LNCAP (cell line): ENCODE results near the gene MEGF6.

Source experiments
- TF ChIP-seq, protein P1 (sequence below): fragments of 450-650 bp; IDR thresholded peaks from 2 replicates; pipeline ENCODE4 v1.5.1; 2017; ENCODE audit warnings: mild to moderate bottlenecking

The MEGF6 gene

DNA sequence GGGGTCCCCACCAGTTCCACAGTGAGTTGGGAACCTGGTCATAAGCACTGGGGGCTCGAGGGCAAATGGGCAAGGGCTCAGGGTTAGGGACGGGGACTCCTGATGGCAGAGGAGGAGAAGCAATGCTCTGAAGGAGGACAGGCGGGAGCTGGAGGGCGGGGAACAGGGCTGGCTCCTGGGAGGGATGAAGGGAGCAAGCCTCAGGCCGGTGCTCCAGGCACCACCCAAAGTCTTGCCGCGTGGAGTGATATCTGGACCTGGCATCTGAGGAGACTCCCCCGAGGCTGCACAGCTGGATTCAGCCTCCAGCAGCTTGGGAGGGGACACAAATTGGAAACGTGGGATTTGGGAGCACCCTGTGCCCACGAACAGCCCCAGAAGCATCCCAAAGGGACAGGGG is 11.0 kb downstream of the MEGF6 start:
- TF ChIP-seq, protein P1, sequence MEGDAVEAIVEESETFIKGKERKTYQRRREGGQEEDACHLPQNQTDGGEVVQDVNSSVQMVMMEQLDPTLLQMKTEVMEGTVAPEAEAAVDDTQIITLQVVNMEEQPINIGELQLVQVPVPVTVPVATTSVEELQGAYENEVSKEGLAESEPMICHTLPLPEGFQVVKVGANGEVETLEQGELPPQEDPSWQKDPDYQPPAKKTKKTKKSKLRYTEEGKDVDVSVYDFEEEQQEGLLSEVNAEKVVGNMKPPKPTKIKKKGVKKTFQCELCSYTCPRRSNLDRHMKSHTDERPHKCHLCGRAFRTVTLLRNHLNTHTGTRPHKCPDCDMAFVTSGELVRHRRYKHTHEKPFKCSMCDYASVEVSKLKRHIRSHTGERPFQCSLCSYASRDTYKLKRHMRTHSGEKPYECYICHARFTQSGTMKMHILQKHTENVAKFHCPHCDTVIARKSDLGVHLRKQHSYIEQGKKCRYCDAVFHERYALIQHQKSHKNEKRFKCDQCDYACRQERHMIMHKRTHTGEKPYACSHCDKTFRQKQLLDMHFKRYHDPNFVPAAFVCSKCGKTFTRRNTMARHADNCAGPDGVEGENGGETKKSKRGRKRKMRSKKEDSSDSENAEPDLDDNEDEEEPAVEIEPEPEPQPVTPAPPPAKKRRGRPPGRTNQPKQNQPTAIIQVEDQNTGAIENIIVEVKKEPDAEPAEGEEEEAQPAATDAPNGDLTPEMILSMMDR = no peak

DNA sequence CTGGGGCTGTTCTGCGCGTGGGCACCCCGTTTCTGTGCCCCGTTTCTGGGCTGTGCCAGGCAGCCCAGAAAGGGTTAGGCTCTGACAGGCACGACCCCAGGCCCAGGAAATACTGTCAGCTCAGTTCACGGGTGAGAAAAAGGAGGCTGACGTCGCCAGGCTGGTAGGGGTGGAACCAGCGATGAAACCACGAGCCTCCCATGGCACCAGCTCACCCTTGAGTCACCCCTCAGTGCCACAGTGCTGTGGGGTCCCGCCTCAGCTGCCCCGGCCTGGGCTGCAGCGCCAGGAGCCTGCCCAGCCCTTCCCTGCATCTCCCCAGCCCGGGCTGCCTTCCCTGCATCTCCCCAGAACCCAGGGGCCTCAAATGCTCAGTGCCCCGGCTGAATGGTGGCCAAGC is 11.5 kb downstream of the MEGF6 start:
- TF ChIP-seq, protein P1 = no peak

DNA sequence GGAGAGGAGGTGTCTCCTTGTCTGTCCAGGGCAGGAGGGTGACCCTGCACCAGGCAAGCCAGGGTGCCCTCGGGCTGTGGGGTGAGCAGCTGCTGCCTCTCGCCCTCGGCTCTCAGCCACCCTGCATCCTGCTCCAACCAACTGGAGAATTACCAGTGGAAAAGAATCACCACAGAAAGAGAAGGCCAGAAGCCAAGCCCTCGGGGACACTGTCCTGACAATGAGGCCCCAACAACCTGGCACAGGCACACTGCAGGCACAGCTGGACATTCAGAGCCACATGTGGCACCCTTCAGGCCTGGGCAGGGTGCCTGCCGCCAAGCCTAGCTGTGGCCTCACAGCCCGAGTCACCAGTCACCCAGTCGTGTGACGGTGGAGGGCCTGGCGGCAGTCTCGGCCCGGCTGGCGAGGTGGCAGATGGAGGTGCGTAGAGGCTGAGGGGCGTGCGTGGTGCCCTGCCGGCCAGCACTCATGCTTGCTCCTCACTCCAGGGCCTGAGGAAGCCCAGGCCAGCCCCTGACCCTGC is 12.0 kb downstream of the MEGF6 start:
- TF ChIP-seq, protein P1 = no peak

DNA sequence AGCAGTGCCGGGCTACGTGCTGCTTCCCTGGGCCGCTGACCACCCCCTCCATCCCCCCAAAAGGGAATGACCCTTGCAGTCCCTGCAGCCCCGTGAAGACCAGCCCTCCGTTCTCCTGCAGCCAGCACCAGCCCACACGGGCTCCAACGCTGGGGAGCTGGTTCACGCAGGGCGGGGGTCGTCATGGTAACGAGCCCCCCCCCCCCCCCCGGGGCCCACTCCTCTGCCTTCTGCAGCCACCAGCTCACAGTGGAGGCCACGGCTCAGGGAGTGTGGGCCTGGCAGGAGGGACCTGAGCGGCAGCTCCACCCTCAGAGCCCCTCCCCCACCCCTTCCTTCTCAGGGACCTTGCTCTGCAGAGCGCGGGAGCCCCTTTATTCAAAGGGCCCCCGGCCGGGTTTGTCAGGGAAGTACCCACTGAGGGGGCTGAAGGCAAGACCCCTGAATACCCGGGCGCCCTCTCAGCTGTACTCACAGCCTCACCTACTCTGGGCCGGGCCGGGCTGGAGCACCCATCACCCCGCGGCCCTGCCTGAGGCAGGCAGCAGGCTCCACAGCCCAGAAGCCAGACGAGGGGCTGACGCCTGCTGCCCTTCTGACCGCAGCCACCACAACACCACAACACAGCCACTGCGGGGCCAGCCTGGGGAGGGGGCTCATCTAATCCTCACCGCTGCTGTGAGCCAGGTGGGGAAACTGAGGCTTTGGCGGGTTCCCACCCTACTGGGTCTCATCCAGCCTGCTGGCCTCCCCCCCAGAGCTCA is 12.6 kb downstream of the MEGF6 start:
- TF ChIP-seq, protein P1 = no peak

DNA sequence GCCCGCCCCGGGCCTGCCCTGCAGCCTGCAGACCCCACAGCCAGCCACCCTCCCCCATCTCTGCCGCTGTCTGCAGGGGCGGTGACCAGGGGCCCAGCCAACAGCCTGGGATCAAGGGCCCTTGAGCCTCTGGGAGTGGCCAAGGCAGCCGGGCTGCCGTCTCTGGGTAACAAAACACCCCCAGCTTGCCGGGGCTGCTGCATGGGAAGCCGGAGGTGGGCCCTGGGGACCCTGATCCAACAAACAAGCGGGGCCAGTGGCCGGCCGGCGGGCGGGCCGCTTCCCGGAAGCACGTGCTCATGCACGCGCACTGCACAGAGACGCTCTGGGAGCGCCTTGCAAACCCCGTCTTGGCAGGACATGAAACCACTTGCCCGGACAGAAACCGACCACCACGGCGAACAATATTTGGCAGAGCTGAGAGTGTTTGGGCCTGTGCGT is 13.2 kb downstream of the MEGF6 start:
- TF ChIP-seq, protein P1 = no peak

DNA sequence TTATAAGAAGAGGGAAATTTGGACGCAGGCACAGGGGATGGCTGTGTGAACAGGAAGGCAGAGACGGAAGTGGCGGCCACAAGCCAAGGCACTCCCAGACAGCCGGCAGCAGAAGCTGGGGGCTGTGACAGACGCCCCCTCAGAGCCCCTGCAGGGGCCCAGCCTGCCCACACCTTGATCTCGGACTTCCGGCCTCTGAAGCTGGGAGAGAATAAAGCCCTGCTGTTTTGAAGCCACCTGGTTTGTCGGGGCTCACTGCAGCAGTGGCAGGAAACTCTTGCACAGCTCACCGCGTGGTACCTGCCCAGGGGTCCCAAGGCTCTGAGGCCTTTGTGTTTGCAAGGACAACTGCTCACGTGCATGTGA is 13.7 kb downstream of the MEGF6 start:
- TF ChIP-seq, protein P1 = no peak

DNA sequence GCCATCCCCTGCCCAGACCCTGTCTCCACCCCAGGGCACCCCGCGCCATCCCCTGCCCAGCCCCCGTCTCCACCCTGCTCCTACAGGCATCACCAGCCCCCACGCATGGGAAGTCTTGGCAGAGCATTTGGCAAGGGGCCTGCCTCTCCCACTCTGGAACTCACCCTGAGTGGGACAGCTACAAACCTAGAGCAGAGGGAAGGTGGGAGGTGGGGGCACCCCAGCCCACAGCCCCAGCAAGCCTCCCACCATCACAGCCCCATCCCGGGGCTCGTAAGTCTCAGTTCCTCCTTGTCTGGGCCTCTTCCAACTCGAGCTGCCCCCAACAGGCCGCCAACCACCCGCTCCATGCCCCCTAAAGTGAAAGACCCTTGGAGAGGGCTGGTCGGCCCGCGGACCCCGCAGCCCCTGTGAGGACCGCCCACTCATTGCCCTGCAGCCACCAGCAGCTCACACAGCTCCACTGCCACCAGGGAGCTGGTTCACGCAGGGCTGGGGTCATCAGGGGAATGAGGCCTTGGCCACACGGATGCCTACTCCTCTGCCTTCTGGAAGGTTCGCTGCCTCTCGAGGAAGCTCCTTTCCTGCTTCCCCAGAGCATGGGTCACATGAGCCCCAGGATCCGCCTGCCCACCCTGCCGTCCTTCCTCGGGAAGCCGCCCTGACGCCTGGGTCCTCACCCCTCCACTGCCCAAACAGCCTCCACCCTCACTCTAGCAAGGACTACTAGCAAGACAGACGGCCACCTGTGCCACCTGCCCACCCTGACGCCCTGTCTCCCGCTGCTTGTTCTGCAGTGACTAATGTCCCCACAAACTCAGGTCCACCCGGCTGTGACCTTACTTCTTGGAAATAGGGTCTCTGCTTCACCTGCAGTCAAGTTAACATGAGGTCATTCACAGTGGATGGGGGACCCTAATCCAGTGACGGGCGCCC is 14.4 kb downstream of the MEGF6 start:
- TF ChIP-seq, protein P1 = no peak
